OCI-LY3 (cell line): Measurements from ENCODE around the gene NUDT7.

Experiments used
- H2AFZ ChIP-seq: fragments of 200-600, 300-600 bp; shearing (Covaris generic); 2 replicates; pipeline ENCODE4 v1.6.0; 2014; ENCODE audit warnings: antibody characterized with exemption, low read depth, low read length
- H3K27ac ChIP-seq: fragments of 200-600, 300-600 bp; sonication (generic); 2 replicates; pipeline ENCODE4 v1.5.1; 2014; ENCODE audit warnings: mild to moderate bottlenecking, low read length, moderate library complexity, mixed read lengths
- H3K27me3 ChIP-seq: fragments of 200-600, 300-600 bp; sonication (generic); 2 replicates; pipeline ENCODE4 v1.6.1; 2014; ENCODE audit warnings: low read depth, low read length, mixed read lengths
- H3K36me3 ChIP-seq: fragments of 200-600, 300-600 bp; sonication (generic); replicated peaks from 2 replicates; pipeline ENCODE3; 2014; ENCODE audit warnings: low read depth, low read length, mixed read lengths
- H3K4me1 ChIP-seq: fragments of 300-600, 200-600 bp; sonication (generic); 2 replicates; pipeline ENCODE4 v1.6.1; 2014; ENCODE audit warnings: low read length, mixed read lengths
- H3K4me2 ChIP-seq: fragments of 200-600, 300-600 bp; sonication (generic); 2 replicates; pipeline ENCODE4 v1.6.1; 2014; ENCODE audit warnings: low read length, mixed read lengths
- H3K4me3 ChIP-seq: fragments of 300-600, 200-600 bp; sonication (generic); 2 replicates; pipeline ENCODE4 v1.5.1; 2014; ENCODE audit warnings: antibody characterized with exemption, mild to moderate bottlenecking, low read length, moderate library complexity
- H3K79me2 ChIP-seq: fragments of 300-600, 200-600 bp; shearing (Covaris generic); 2 replicates; pipeline ENCODE4 v1.6.1; 2014; ENCODE audit warnings: mild to moderate bottlenecking, low read length, mixed read lengths
- H3K9ac ChIP-seq: fragments of 300-600, 200-600 bp; shearing (Covaris generic); 2 replicates; pipeline ENCODE4 v1.6.0; 2014; ENCODE audit warnings: mild to moderate bottlenecking, low read length, moderate library complexity
- H3K9me3 ChIP-seq: fragments of 200-600, 300-600 bp; shearing (Covaris generic); 2 replicates; pipeline ENCODE4 v1.6.1; 2014; ENCODE audit warnings: low read length, mixed read lengths; ENCODE audit not compliant: insufficient read depth
- H4K20me1 ChIP-seq: fragments of 200-600, 300-600 bp; sonication (generic); 2 replicates; pipeline ENCODE4 v1.6.1; 2016; ENCODE audit warnings: low read length, mixed read lengths; ENCODE audit not compliant: insufficient read depth
- EZH2phosphoT487 ChIP-seq: fragments of 200-600 bp; shearing (Covaris generic); IDR thresholded peaks from 2 replicates; pipeline ENCODE4 v1.6.1; 2018; ENCODE audit warnings: antibody characterized with exemption, mixed run types, low read depth
- TF ChIP-seq, protein P1 (sequence below): fragments of 200-600, 300-600 bp; sonication (generic); IDR thresholded peaks from 2 replicates; pipeline ENCODE4 v1.5.1; 2014; ENCODE audit warnings: antibody characterized with exemption, low read length, low read depth

Gene NUDT7

DNA sequence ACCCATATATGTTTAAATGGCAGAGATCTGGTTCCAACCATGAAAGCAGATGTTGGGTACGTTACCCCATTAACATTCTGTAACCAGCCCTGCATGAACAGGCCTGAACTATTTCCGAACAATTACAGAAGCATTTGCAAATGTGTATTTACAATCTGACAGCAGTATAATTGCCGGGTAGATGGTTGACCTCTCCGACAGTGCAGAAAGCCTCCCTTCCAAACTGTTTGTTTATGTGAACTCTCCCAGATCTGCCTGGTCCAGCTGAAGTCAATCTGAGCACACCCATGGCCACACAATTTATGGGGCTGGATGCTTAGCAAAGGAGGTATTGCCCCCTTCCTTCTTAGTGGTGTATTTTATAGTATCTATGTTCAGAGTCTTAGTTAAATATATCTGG is 21.8 kb downstream of the NUDT7 start:
- H3K27ac ChIP-seq = no peak overlapping the region
- H2AFZ ChIP-seq = no peak overlapping the region
- H3K4me3 ChIP-seq = no peak overlapping the region
- H3K9me3 ChIP-seq = no peaks in the 10 kb centered on the region
- H3K4me1 ChIP-seq = no peaks in the 10 kb centered on the region
- H3K36me3 ChIP-seq = no peaks in the 10 kb centered on the region
- H3K9ac ChIP-seq = no peak overlapping the region
- TF ChIP-seq EZH2phosphoT487 = no peak
- TF ChIP-seq, protein P1, sequence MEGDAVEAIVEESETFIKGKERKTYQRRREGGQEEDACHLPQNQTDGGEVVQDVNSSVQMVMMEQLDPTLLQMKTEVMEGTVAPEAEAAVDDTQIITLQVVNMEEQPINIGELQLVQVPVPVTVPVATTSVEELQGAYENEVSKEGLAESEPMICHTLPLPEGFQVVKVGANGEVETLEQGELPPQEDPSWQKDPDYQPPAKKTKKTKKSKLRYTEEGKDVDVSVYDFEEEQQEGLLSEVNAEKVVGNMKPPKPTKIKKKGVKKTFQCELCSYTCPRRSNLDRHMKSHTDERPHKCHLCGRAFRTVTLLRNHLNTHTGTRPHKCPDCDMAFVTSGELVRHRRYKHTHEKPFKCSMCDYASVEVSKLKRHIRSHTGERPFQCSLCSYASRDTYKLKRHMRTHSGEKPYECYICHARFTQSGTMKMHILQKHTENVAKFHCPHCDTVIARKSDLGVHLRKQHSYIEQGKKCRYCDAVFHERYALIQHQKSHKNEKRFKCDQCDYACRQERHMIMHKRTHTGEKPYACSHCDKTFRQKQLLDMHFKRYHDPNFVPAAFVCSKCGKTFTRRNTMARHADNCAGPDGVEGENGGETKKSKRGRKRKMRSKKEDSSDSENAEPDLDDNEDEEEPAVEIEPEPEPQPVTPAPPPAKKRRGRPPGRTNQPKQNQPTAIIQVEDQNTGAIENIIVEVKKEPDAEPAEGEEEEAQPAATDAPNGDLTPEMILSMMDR = no peak
- no peaks in the 10 kb centered on the region for H4K20me1 ChIP-seq
- peaks cover 6% of the 10 kb centered on the region; the same call in 1 of the 2 replicates for H3K27me3 ChIP-seq
- H3K4me2 ChIP-seq = no peak overlapping the region
- no peaks in the 10 kb centered on the region for H3K79me2 ChIP-seq

DNA sequence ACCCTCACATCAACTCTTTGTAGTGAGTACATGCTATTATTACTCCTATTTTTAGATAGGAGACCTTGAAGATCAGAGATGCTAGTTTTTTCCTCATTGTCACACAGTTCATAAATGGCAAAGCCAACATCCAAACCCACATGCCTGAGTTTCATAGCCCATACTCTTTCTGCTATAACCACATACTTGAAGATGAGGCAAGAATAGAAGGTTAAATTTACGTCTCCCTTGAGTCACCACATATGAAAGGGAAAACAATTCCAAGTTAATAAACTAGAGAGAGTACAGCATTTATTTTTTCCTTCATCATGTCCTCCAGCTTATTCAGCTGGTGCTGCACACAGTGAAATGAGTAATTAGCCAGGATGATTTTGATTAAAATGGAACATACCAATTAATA is 23.7 kb downstream of the NUDT7 start:
- H3K4me1 ChIP-seq = no peaks in the 10 kb centered on the region
- H3K4me2 ChIP-seq = no peak overlapping the region
- H4K20me1 ChIP-seq = no peaks in the 10 kb centered on the region
- no peak overlapping the region for H3K27ac ChIP-seq
- peaks cover 22% of the 10 kb centered on the region; the same call in 1 of the 2 replicates for H3K27me3 ChIP-seq
- no peak overlapping the region for H3K4me3 ChIP-seq
- H3K9ac ChIP-seq = no peak overlapping the region
- no peak overlapping the region for H2AFZ ChIP-seq
- no peaks in the 10 kb centered on the region for H3K79me2 ChIP-seq
- no peaks in the 10 kb centered on the region for H3K9me3 ChIP-seq
- no peak for TF ChIP-seq EZH2phosphoT487
- TF ChIP-seq, protein P1 = no peak
- no peaks in the 10 kb centered on the region for H3K36me3 ChIP-seq

DNA sequence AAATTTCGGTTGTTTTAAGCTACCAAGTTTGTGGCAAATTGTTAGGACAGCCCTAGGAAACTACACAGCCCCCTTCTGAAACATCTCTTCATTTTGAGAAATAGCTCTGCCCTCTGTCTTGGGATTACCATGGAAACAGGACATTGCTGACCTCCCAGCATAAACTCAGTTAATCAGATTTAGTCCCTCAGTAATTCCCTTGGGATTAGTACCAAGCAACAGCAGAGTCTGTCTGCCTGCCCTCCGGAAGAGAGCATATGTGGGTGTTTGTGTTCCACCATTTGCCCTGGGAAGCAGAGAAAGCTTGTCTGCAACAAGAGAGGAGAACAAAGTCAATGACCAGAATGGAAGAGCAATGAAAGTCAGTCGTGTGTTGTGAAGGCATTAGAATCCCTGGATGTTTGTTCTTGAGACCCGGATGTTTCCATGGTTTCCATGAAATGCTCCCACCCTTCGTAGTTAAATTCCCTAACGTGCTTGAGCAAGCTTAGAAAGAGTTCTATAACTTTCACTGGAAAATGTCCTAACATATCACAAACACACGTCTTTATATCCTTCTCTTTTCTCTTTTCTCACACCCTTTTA is 26.2 kb downstream of the NUDT7 start:
- Histone ChIP-seq H3K4me3 (no peak overlapping the region), H3K79me2 (no peaks in the 10 kb centered on the region), H3K27me3 (peaks cover 42% of the 10 kb centered on the region), H3K4me1 (no peaks in the 10 kb centered on the region), H3K36me3 (no peaks in the 10 kb centered on the region), H4K20me1 (no peaks in the 10 kb centered on the region), H3K9ac (no peak overlapping the region), H3K9me3 (no peaks in the 10 kb centered on the region), H3K4me2 (no peak overlapping the region), H2AFZ (no peak overlapping the region), H3K27ac (no peak overlapping the region)
- no peak for TF ChIP-seq EZH2phosphoT487
- TF ChIP-seq, protein P1 = no peak

GRCh38 chr16:77749415-77749814 is 27.1 kb downstream of the NUDT7 start:
- Histone ChIP-seq H3K79me2 (no peaks in the 10 kb centered on the region), H3K27me3 (peaks cover 47% of the 10 kb centered on the region), H4K20me1 (no peaks in the 10 kb centered on the region), H3K9ac (no peak overlapping the region), H3K36me3 (no peaks in the 10 kb centered on the region), H3K27ac (no peak overlapping the region), H3K4me3 (no peak overlapping the region), H3K9me3 (no peaks in the 10 kb centered on the region), H3K4me1 (no peaks in the 10 kb centered on the region), H3K4me2 (no peak overlapping the region), H2AFZ (no peak overlapping the region)
- no peak for TF ChIP-seq EZH2phosphoT487
- TF ChIP-seq, protein P1 = no peak
